CMK (cell line): ENCODE results near the gene MAFB.

ENCODE experiments used
- DNase-seq: peaks from one replicate; pipeline ENCODE4 v3.0.0-alpha.2; 2010; ENCODE audit warnings: low read depth

MAFB gene

GRCh38 chr20:40702504-40702903 is 13.5 kb upstream of the MAFB start:
- DNase-seq, result no peak

- DNase-seq, result no peak
Measured at GRCh38 chr20:40698744-40699143, 9.7 kb upstream of the MAFB start.

GRCh38 chr20:40698281-40698680 is 9.2 kb upstream of the MAFB start:
- DNase-seq, result no peak

- DNase-seq, result no peak
Measured at GRCh38 chr20:40697541-40697940, 8.5 kb upstream of the MAFB start.

- no peak for DNase-seq
Measured at GRCh38 chr20:40695214-40695613, 6.2 kb upstream of the MAFB start.

GRCh38 chr20:40694246-40694645 is 5.2 kb upstream of the MAFB start:
- no peak for DNase-seq

GRCh38 chr20:40692240-40693011 is 3.4 kb upstream of the MAFB start:
- no peak for DNase-seq

- DNase-seq, result no peak
Measured at GRCh38 chr20:40691566-40692239, 2.7 kb upstream of the MAFB start.

- no peak for DNase-seq
Measured at GRCh38 chr20:40690836-40691565, 2.0 kb upstream of the MAFB start.

- DNase-seq, result peak; percentile 25
Measured at GRCh38 chr20:40689943-40690835, 1.2 kb upstream of the MAFB start.

GRCh38 chr20:40688129-40689099 is 622 bp downstream of the MAFB start:
- DNase-seq, result no peak

GRCh38 chr20:40687384-40688128 is 1.5 kb downstream of the MAFB start:
- DNase-seq, result no peak

GRCh38 chr20:40686893-40687292 is 2.1 kb downstream of the MAFB start:
- no peak for DNase-seq

- DNase-seq, result no peak
Measured at GRCh38 chr20:40686434-40686882, 2.6 kb downstream of the MAFB start.

- DNase-seq, result no peak
Measured at GRCh38 chr20:40685349-40685748, 3.7 kb downstream of the MAFB start.

GRCh38 chr20:40683894-40684268 is 5.2 kb downstream of the MAFB start:
- DNase-seq, result no peak

- DNase-seq, result no peak
Measured at GRCh38 chr20:40683221-40683893, 5.7 kb downstream of the MAFB start.

GRCh38 chr20:40682104-40682981 is 6.7 kb downstream of the MAFB start:
- no peak for DNase-seq
